HG02759 (cell line): Measurements from ENCODE around the gene SLC22A5.

Experiments used
- ATAC-seq: cut with Tn5 transposase; IDR thresholded peaks from one replicate; pipeline ENCODE4 v1.9.1; 2021; ENCODE audit warnings: mild to moderate bottlenecking, moderate library complexity; ENCODE audit not compliant: unreplicated experiment

The SLC22A5 gene

DNA sequence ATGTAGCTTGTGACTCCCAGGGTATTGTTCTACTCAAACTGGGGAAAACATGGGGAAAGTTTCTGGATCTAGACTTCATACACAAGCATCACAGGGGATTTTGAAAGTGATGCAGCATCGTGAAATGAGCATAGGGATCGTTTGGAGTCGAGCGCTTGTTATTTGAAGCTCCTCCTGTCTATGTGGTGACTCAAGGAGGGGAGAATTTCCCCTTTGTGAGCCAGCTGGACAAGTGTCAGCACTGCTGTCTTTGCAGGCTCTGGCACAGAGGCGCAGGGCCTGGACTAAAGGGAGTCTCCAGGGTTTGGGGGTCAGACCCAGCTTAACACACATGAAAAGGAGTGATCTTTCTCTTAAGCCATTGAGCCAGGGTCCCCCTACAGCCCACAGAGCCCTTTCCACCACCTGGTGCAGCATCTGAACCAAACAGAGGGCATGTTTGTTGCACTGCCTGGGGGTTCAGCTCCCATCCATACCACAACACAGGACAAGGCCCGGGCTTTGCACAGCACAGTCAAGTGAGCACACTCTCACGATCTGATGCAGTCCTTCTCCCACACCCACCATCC is 70.1 kb downstream of the SLC22A5 start:
- no peak for ATAC-seq

DNA sequence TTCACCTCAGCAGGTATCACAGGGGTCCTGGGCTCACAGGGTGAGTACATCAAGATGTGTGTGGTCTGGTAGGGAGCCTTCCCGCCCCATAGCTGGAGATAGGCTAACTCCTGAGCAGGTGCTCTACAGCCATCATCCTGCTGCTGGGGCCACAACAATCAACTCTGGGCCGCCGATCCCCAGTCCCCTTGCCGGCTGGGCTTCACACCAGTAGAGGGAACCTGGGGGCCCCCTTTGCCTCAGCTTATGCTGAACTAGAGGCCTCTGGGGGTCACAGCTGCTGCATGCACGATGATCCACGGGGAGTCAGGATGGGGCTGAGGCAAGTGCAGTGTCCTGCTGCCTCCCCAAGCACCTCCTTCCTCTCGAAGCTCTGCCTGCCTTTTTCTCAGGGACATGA is 74.6 kb downstream of the SLC22A5 start:
- no peak for ATAC-seq
